ENCODE results near the gene WTIP. TPM values are rescaled to one million over a fixed set of nuclear protein-coding genes. Genes with fewer than 3 reads are reported as not detected.

Gene WTIP
- total RNA-seq, 1 donor from 2014 or later: 0.38 TPM

DNA sequence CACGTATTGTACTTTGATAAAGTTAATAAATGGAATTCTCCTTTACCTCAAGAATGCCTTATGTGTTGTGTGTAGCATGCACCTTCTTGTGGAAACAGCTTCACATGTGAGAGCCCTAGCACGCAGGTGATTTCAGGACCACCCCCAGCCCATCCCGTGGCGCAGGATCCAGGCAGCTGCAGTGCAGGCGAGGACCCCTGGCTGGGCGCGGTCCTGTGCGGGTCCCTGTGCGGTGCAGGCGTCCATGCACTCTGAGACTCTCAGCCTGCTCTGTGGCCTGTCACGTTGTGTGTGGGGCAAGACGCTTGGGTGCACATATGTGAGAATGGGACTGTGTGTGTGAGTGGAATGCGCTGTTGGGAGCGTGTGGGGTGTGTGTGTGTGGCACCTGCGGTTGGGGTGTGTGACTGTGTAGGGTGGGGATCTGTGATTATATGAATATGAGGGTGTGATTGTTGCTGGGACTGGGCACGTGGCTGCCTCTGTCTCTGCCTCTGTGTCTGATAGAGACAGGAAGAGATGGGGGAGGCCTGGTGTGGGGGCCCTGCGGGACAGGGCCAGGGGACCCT lies 30.8 kb downstream of the WTIP start:
- Mint-ChIP-seq H3K4me1 (no peaks in the 10 kb centered on the region), H3K9me3 (peaks cover 11% of the 10 kb centered on the region), H3K4me3 (no peak overlapping the region), H3K27ac (no peak overlapping the region), H3K36me3 (ENCODE audit: low read depth) (no peaks in the 10 kb centered on the region), H3K27me3 (peaks cover 12% of the 10 kb centered on the region)
- CTCF ChIA-PET: no interaction called here
- intact Hi-C loops (cut with micrococcal nuclease): no loop called here
- no peak for DNase-seq
- TF ChIP-seq, protein P1, sequence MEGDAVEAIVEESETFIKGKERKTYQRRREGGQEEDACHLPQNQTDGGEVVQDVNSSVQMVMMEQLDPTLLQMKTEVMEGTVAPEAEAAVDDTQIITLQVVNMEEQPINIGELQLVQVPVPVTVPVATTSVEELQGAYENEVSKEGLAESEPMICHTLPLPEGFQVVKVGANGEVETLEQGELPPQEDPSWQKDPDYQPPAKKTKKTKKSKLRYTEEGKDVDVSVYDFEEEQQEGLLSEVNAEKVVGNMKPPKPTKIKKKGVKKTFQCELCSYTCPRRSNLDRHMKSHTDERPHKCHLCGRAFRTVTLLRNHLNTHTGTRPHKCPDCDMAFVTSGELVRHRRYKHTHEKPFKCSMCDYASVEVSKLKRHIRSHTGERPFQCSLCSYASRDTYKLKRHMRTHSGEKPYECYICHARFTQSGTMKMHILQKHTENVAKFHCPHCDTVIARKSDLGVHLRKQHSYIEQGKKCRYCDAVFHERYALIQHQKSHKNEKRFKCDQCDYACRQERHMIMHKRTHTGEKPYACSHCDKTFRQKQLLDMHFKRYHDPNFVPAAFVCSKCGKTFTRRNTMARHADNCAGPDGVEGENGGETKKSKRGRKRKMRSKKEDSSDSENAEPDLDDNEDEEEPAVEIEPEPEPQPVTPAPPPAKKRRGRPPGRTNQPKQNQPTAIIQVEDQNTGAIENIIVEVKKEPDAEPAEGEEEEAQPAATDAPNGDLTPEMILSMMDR (IDR thresholded peaks at IDR 0.05): no peak
- POLR2A ChIA-PET: no interaction called here
- no peak for ATAC-seq (ENCODE audit: low read depth)

GRCh38 chr19:34513767-34514166 lies 32.2 kb downstream of the WTIP start:
- intact Hi-C loops (cut with micrococcal nuclease): no loop called here
- Mint-ChIP-seq H3K4me3 (no peak overlapping the region), H3K27me3 (peaks cover 7% of the 10 kb centered on the region), H3K4me1 (no peaks in the 10 kb centered on the region), H3K27ac (no peak overlapping the region), H3K36me3 (ENCODE audit: low read depth) (no peaks in the 10 kb centered on the region), H3K9me3 (peaks cover 11% of the 10 kb centered on the region)
- DNase-seq (no peak), ATAC-seq (ENCODE audit: low read depth) (no peak)
- ChIA-PET POLR2A (no interaction called here), CTCF (no interaction called here)
- TF ChIP-seq, protein P1 (IDR thresholded peaks at IDR 0.05): no peak

DNA sequence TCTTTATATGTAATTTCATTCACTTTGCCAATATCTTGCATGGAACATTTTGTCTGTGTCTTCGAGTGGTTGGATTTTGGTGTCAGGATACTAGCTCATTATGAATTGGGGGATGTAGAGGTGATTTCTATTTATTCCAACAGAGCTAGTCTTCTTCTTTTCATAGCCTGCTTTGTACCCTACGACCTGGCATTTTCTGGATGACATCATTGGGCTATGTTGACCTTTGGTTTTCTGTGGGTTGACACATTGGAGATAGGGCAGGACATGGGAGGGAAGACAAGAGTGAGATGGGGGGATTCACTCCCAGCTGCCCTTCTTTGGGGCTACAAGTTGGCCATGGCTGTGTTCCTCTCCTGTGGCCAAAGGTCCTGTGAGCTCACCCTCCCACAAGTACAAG lies 38.0 kb downstream of the WTIP start:
- TF ChIP-seq, protein P1 (IDR thresholded peaks at IDR 0.05): no peak
- DNase-seq: no peak
- CTCF ChIA-PET: no interaction called here
- ATAC-seq (ENCODE audit: low read depth): no peak
- peaks cover 9% of the 10 kb centered on the region for H3K27me3 Mint-ChIP-seq
- H3K27ac Mint-ChIP-seq: no peak overlapping the region
- no peaks in the 10 kb centered on the region for H3K9me3 Mint-ChIP-seq
- H3K36me3 Mint-ChIP-seq (ENCODE audit: low read depth): no peaks in the 10 kb centered on the region
- POLR2A ChIA-PET: no interaction called here
- no peaks in the 10 kb centered on the region for H3K4me1 Mint-ChIP-seq
- no peak overlapping the region for H3K4me3 Mint-ChIP-seq
- intact Hi-C loops (cut with micrococcal nuclease): no loop called here

DNA sequence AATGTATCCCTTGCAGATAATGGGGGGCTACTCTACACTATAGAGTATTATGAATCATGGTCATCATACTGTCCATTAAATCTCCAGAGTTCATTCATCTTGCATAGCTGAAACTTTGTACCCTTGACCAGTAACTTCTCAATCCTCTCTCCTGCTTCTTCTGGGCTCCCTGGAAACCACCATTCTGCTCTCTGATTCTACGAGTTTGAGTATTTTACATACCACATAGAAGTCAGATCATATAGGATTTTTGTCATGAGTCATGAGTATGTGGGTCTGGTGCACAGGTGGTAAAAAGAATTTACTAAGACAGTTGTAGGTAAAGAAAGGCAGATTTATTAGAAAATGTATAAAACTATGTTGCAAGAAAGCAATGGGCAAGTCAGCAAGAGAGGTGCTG lies 41.9 kb downstream of the WTIP start:
- no peak for DNase-seq
- no peak overlapping the region for H3K27ac Mint-ChIP-seq
- H3K4me1 Mint-ChIP-seq: no peaks in the 10 kb centered on the region
- ATAC-seq (ENCODE audit: low read depth): no peak
- no peaks in the 10 kb centered on the region for H3K9me3 Mint-ChIP-seq
- ChIA-PET POLR2A (no interaction called here), CTCF (no interaction called here)
- H3K4me3 Mint-ChIP-seq: no peak overlapping the region
- H3K27me3 Mint-ChIP-seq: peaks cover 19% of the 10 kb centered on the region
- intact Hi-C loops (cut with micrococcal nuclease): no loop called here
- H3K36me3 Mint-ChIP-seq (ENCODE audit: low read depth): no peaks in the 10 kb centered on the region
- TF ChIP-seq, protein P1 (IDR thresholded peaks at IDR 0.05): no peak

GRCh38 chr19:34525001-34525400 lies 43.4 kb downstream of the WTIP start:
- Mint-ChIP-seq H3K4me1 (no peaks in the 10 kb centered on the region), H3K4me3 (no peak overlapping the region), H3K27ac (no peak overlapping the region), H3K27me3 (peaks cover 23% of the 10 kb centered on the region), H3K36me3 (ENCODE audit: low read depth) (no peaks in the 10 kb centered on the region), H3K9me3 (no peaks in the 10 kb centered on the region)
- ATAC-seq (ENCODE audit: low read depth) (no peak), DNase-seq (no peak)
- intact Hi-C loops (cut with micrococcal nuclease): no loop called here
- ChIA-PET POLR2A (interaction anchor here (0.7 kb wide), 1 partner anchor 1697 kb away, joined by 5 read pairs; no protein-coding TSS in a partner anchor), CTCF (no interaction called here)
- TF ChIP-seq, protein P1 (IDR thresholded peaks at IDR 0.05): no peak

All from activated B cell treated with CpG ODN at 0.5 μM for 24 hours (primary cell).